Esophagus squamous epithelium (tissue), 4 donors: ENCODE data around the gene STAM.

Experiments
- POLR2A ChIP-seq, 4 donors: fragments of 450-650 bp; IDR thresholded peaks; one replicate each; pipeline ENCODE4 v1.6.1; 2017; ENCODE audit warnings: antibody characterized with exemption in 4 of 4, mild to moderate bottlenecking in 4 of 4, moderate library complexity in 3 of 4
- TF ChIP-seq, protein P1 (sequence below), 6 experiments: fragments of 450-650 bp in 4 of 6; fragments of 200-600 bp in 2 of 6; sonication (generic) in 2 of 6; IDR thresholded peaks; one replicate each; pipeline ENCODE4 v1.5.1; 2016 to 2019; ENCODE audit warnings: antibody characterized with exemption in 6 of 6, mild to moderate bottlenecking in 4 of 6, moderate library complexity in 4 of 6

- no peak for TF ChIP-seq POLR2A (IDR thresholded peaks at IDR 0.05)
- TF ChIP-seq, protein P1, sequence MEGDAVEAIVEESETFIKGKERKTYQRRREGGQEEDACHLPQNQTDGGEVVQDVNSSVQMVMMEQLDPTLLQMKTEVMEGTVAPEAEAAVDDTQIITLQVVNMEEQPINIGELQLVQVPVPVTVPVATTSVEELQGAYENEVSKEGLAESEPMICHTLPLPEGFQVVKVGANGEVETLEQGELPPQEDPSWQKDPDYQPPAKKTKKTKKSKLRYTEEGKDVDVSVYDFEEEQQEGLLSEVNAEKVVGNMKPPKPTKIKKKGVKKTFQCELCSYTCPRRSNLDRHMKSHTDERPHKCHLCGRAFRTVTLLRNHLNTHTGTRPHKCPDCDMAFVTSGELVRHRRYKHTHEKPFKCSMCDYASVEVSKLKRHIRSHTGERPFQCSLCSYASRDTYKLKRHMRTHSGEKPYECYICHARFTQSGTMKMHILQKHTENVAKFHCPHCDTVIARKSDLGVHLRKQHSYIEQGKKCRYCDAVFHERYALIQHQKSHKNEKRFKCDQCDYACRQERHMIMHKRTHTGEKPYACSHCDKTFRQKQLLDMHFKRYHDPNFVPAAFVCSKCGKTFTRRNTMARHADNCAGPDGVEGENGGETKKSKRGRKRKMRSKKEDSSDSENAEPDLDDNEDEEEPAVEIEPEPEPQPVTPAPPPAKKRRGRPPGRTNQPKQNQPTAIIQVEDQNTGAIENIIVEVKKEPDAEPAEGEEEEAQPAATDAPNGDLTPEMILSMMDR (IDR thresholded peaks at IDR 0.05): no peak
Measured at GRCh38 chr10:17682236-17682946, 38.4 kb downstream of the STAM start.
